ENCODE data around the gene SAMD14. TPM values are rescaled to one million over a fixed set of nuclear protein-coding genes. Genes with fewer than 3 reads are reported as not detected.

SAMD14 gene
- total RNA-seq, 1 donor from 2014 or later: 27.6 TPM

- no peak overlapping the region for H3K4me3 Mint-ChIP-seq (ENCODE audit: unreplicated experiment)
- no peak for TF ChIP-seq CTCF (IDR thresholded peaks at IDR 0.05)
- H3K27me3 Mint-ChIP-seq (ENCODE audit: low read depth): no peaks in the 10 kb centered on the region
- no peak for DNase-seq (ENCODE audit: low spot score)
- H3K27ac Mint-ChIP-seq (ENCODE audit: unreplicated experiment): peak overlapping the region; percentile 94
- peaks cover 20% of the 10 kb centered on the region for H3K36me3 Mint-ChIP-seq (ENCODE audit: low read depth)
- no peaks in the 10 kb centered on the region for H3K9me3 Mint-ChIP-seq (ENCODE audit: low read depth)
- H3K4me1 Mint-ChIP-seq (ENCODE audit: low read depth): peaks cover 29% of the 10 kb centered on the region
Observed at GRCh38 chr17:50093807-50094206, 36.2 kb downstream of the SAMD14 start.

GRCh38 chr17:50093246-50093645, 36.7 kb downstream of the SAMD14 start:
- no peak for TF ChIP-seq CTCF (IDR thresholded peaks at IDR 0.05)
- peaks cover 22% of the 10 kb centered on the region for H3K36me3 Mint-ChIP-seq (ENCODE audit: low read depth)
- H3K4me1 Mint-ChIP-seq (ENCODE audit: low read depth): peaks cover 29% of the 10 kb centered on the region
- H3K4me3 Mint-ChIP-seq (ENCODE audit: unreplicated experiment): no peak overlapping the region
- H3K27ac Mint-ChIP-seq (ENCODE audit: unreplicated experiment): peak overlapping the region; percentile 53
- H3K9me3 Mint-ChIP-seq (ENCODE audit: low read depth): no peaks in the 10 kb centered on the region
- H3K27me3 Mint-ChIP-seq (ENCODE audit: low read depth): no peaks in the 10 kb centered on the region
- no peak for DNase-seq (ENCODE audit: low spot score)

DNA sequence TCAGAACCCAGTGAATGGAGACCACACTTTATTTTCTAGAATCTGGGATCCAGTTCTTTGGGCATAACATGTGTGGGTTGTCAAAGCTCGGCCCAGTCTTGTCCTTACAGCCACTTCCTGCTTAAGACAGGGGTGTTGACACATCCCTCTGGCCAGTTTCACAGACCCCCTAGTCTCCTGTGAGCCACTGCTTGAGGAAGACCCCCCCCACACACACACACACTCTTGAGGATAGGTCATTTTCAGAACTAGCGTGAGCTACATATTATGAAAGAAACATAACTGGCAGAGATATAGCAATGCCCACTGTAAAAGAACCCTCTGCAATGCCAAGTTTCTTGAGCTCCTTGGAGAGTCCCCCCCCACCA, 38.1 kb downstream of the SAMD14 start:
- no peak for DNase-seq (ENCODE audit: low spot score)
- Mint-ChIP-seq H3K27me3 (ENCODE audit: low read depth) (no peaks in the 10 kb centered on the region), H3K36me3 (ENCODE audit: low read depth) (peaks cover 22% of the 10 kb centered on the region), H3K27ac (ENCODE audit: unreplicated experiment) (peak overlapping the region; percentile 59), H3K9me3 (ENCODE audit: low read depth) (no peaks in the 10 kb centered on the region), H3K4me3 (ENCODE audit: unreplicated experiment) (no peak overlapping the region), H3K4me1 (ENCODE audit: low read depth) (peaks cover 29% of the 10 kb centered on the region)
- TF ChIP-seq CTCF (IDR thresholded peaks at IDR 0.05): no peak

DNA sequence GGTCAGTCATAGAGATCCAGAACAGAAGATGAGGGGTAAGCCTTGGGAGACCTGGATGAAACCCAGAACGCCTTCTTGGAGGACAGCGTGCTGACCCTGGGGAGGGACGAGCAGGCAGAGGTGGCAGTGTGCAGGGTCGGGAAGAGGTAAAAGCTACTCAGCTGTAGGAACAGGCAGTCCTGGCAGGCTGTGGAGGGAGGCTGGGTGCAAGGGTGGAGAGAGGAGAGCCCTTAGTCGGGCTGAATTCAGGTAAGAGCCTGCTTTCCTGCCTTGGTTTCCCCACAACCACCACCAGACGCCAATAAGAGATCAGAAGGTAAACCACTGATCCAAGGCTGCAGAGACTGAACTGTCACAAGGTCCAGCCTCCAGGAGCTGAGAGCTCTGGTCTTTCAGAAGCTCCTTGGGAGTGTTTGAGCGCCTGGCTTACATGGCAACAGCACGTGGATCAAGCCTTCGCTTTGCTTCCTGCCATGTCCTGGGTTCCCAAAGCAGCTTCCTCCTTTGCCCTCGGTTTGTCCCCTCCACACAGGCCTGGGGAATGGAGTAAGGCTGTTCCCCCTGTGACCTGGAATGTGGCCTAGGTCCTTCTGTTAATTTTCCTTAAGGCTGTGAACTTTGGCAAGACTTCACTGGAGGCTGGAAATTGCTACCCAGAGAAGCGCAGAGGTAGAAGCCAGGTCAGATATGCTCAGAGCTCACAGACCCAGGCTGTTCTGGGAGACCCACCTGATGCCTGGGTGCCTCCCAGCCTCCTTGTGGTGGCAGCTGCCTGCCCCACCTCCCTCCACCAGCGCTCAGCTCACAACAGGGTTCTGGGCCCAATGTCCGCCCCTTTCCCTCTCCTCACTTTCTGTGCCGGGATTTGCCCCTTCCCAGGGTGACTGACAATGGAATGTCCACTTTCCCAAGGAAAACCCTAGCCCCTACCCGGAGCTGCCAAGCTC, 38.7 kb downstream of the SAMD14 start:
- no peak for TF ChIP-seq CTCF (IDR thresholded peaks at IDR 0.05)
- peaks cover 24% of the 10 kb centered on the region for H3K36me3 Mint-ChIP-seq (ENCODE audit: low read depth)
- peaks cover 26% of the 10 kb centered on the region for H3K4me1 Mint-ChIP-seq (ENCODE audit: low read depth)
- no peak overlapping the region for H3K4me3 Mint-ChIP-seq (ENCODE audit: unreplicated experiment)
- DNase-seq (ENCODE audit: low spot score): peak; percentile 53
- H3K27me3 Mint-ChIP-seq (ENCODE audit: low read depth): no peaks in the 10 kb centered on the region
- H3K9me3 Mint-ChIP-seq (ENCODE audit: low read depth): no peaks in the 10 kb centered on the region
- peak overlapping the region; percentile 59 for H3K27ac Mint-ChIP-seq (ENCODE audit: unreplicated experiment)

DNA sequence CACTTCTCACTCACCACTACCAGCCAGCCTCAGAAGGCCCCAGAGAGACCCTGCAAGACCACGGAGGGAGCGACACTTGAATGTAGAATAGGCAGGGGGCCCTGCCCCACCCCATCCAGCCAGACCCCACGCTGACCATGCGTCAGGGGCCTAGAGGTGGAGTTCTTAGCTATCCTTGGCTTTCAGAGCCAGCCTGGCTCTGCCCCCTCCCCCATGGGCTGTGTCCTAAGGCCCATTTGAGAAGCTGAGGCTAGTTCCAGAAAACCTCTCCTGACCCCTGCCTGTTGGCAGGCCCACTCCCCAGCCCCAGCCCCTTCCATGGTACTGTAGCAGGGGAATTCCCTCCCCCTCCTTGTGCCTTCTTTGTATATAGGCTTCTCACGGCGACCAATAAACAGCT, 39.9 kb downstream of the SAMD14 start:
- Mint-ChIP-seq H3K4me1 (ENCODE audit: low read depth) (peaks cover 14% of the 10 kb centered on the region), H3K27ac (ENCODE audit: unreplicated experiment) (peak overlapping the region; percentile 22), H3K36me3 (ENCODE audit: low read depth) (peaks cover 24% of the 10 kb centered on the region), H3K9me3 (ENCODE audit: low read depth) (no peaks in the 10 kb centered on the region), H3K4me3 (ENCODE audit: unreplicated experiment) (no peak overlapping the region), H3K27me3 (ENCODE audit: low read depth) (no peaks in the 10 kb centered on the region)
- TF ChIP-seq CTCF (IDR thresholded peaks at IDR 0.05): no peak
- peak; percentile 68 for DNase-seq (ENCODE audit: low spot score)

Measured in chondrocyte (in vitro differentiated cells).